CD14-positive monocyte (primary cell): Measurements from ENCODE around the gene TTLL7. TPM values are rescaled to one million over a fixed set of nuclear protein-coding genes. Genes with fewer than 3 reads are reported as not detected.

Experiments
- DNase-seq, 3 donors: peaks; one replicate each; pipeline ENCODE4 v3.0.0-alpha.2; 2011 to 2022
- H2AFZ ChIP-seq: 2 replicates; pipeline ENCODE4 v1.6.0; 2012; ENCODE audit warnings: mild to moderate bottlenecking, low read depth, low read length, inconsistent platforms; ENCODE audit not compliant: insufficient read depth, poor library complexity, severe bottlenecking
- H3K27ac ChIP-seq, 2 donors: 1 replicate in 1 of 2; 2 replicates in 1 of 2; pipeline ENCODE4 v1.5.1; 2012 to 2013; ENCODE audit warnings: low read length in 2 of 2, control low read depth in 1 of 2, inconsistent platforms in 1 of 2, low read depth in 1 of 2, mild to moderate bottlenecking in 1 of 2
- H3K27me3 ChIP-seq, 2 donors: one replicate each; pipeline versions ENCODE4 v1.6.0 to v1.6.1; 2011 to 2013; ENCODE audit warnings: low read length in 2 of 2; ENCODE audit not compliant: control insufficient read depth in 2 of 2, insufficient read depth in 2 of 2
- H3K36me3 ChIP-seq, 2 donors: replicated peaks in 1 of 2; 1 replicate in 1 of 2; 2 replicates in 1 of 2; pipeline versions ENCODE4 v1.5.1 to v1.6.1; 2012 to 2013; ENCODE audit warnings: low read length in 2 of 2, control low read depth in 1 of 2, inconsistent platforms in 1 of 2, mild to moderate bottlenecking in 1 of 2; ENCODE audit not compliant: insufficient read depth in 2 of 2, control insufficient read depth in 1 of 2
- H3K4me1 ChIP-seq, 2 donors: 1 replicate in 1 of 2; 2 replicates in 1 of 2; pipeline versions ENCODE4 v1.5.1 to v1.6.1; 2012 to 2013; ENCODE audit warnings: low read length in 2 of 2, control low read depth in 1 of 2, inconsistent platforms in 1 of 2, mild to moderate bottlenecking in 1 of 2, moderate library complexity in 1 of 2; ENCODE audit not compliant: insufficient read depth in 2 of 2, control insufficient read depth in 1 of 2
- H3K4me2 ChIP-seq: replicated peaks from 2 replicates; pipeline ENCODE3; 2012; ENCODE audit warnings: low read length, moderate library complexity, mild to moderate bottlenecking; ENCODE audit not compliant: poor library complexity, severe bottlenecking; ENCODE audit errors: extremely low read depth
- H3K4me3 ChIP-seq, 3 experiments: fragments of 200-600 bp in 1 of 3; sonication (generic) in 1 of 3; replicated peaks in 1 of 3; 1 replicate in 2 of 3; 2 replicates in 1 of 3; pipeline ENCODE4 v1.5.1; 2011 to 2013; ENCODE audit warnings: low read length in 3 of 3, mild to moderate bottlenecking in 3 of 3, control low read depth in 2 of 3, low read depth in 2 of 3, inconsistent platforms in 1 of 3, moderate library complexity in 1 of 3
- H3K79me2 ChIP-seq: 2 replicates; pipeline ENCODE4 v1.6.0; 2012; ENCODE audit warnings: mild to moderate bottlenecking, control low read depth, inconsistent platforms, low read length, moderate library complexity; ENCODE audit not compliant: insufficient read depth
- H3K9ac ChIP-seq: 2 replicates; pipeline ENCODE4 v1.6.0; 2017; ENCODE audit warnings: low read length, mild to moderate bottlenecking; ENCODE audit not compliant: insufficient read depth, poor library complexity, severe bottlenecking
- H3K9me3 ChIP-seq, 2 donors: replicated peaks in 1 of 2; 1 replicate in 1 of 2; 2 replicates in 1 of 2; pipeline versions ENCODE4 v1.5.1 to v1.6.1; 2012 to 2013; ENCODE audit warnings: low read length in 2 of 2, control low read depth in 1 of 2; ENCODE audit not compliant: control insufficient read depth in 1 of 2, insufficient read depth in 1 of 2
- H4K20me1 ChIP-seq: 2 replicates; pipeline ENCODE4 v1.6.0; 2012; ENCODE audit warnings: mild to moderate bottlenecking, low read length, control low read depth, moderate library complexity; ENCODE audit not compliant: insufficient read depth
- H3K27ac Mint-ChIP-seq, 7 donors: one replicate each; pipeline ENCODE4 v1.8.0; 2020; ENCODE audit warnings: mild to moderate bottlenecking in 7 of 7, mixed read lengths in 7 of 7, moderate library complexity in 6 of 7, inconsistent platforms in 2 of 7
- H3K27me3 Mint-ChIP-seq, 3 donors: one replicate each; pipeline ENCODE4 v1.8.0; 2021 to 2022; ENCODE audit warnings: low read depth in 3 of 3, mild to moderate bottlenecking in 3 of 3, mixed read lengths in 3 of 3, moderate library complexity in 3 of 3, inconsistent platforms in 1 of 3
- H3K36me3 Mint-ChIP-seq, 2 donors: one replicate each; pipeline ENCODE4 v1.8.0; 2020; ENCODE audit warnings: mixed read lengths in 2 of 2, inconsistent platforms in 1 of 2, mild to moderate bottlenecking in 1 of 2
- H3K4me1 Mint-ChIP-seq: one replicate; pipeline ENCODE4 v1.8.0; 2020; ENCODE audit warnings: mild to moderate bottlenecking, mixed read lengths
- H3K4me3 Mint-ChIP-seq, 2 donors: one replicate each; pipeline ENCODE4 v1.8.0; 2020; ENCODE audit warnings: mild to moderate bottlenecking in 2 of 2, mixed read lengths in 2 of 2, moderate library complexity in 1 of 2
- H3K9me3 Mint-ChIP-seq, 7 donors: one replicate each; pipeline ENCODE4 v1.8.0; 2020 to 2022; ENCODE audit warnings: mixed read lengths in 7 of 7, mild to moderate bottlenecking in 6 of 7, moderate library complexity in 6 of 7, inconsistent platforms in 2 of 7
- WGBS: methylation state at CpG from one replicate; pipeline ENCODE4 v1.1.5; 2013; ENCODE audit warnings: missing lambda C conversion rate; ENCODE audit not compliant: insufficient coverage; 5-methylcytosine and 5-hydroxymethylcytosine counted together
- intact Hi-C, 2 donors: fragments of 100-400 bp; cut with micrococcal nuclease; formaldehyde crosslinking; loops; one replicate each; pipeline versions ENCODE4 v1.15.0 to v1.15.1; 2023
- polyA plus RNA-seq, 3 donors: library from polyadenylated mRNA; depleted of rRNA in 1 of 3; unstranded in 2 of 3; stranded (reverse) in 1 of 3; fragments of 300-500 nt in 2 of 3; fragments of >200 nt in 1 of 3; fragmentation: Illumina TruSeq in 2 of 3; gene quantifications; 1 replicate in 2 of 3; 2 replicates in 1 of 3; pipeline ENCODE4 v1.2.3, GENCODE V29; 2012 to 2021
- TF ChIP-seq, protein P1 (sequence below): fragments of 200-600 bp; IDR thresholded peaks from one replicate; pipeline ENCODE4 v1.8.0; 2022; ENCODE audit warnings: antibody characterized with exemption, mild to moderate bottlenecking

The TTLL7 gene
- polyA plus RNA-seq, 3 donors = 0.12 to 0.69 TPM; not detected in 1

DNA sequence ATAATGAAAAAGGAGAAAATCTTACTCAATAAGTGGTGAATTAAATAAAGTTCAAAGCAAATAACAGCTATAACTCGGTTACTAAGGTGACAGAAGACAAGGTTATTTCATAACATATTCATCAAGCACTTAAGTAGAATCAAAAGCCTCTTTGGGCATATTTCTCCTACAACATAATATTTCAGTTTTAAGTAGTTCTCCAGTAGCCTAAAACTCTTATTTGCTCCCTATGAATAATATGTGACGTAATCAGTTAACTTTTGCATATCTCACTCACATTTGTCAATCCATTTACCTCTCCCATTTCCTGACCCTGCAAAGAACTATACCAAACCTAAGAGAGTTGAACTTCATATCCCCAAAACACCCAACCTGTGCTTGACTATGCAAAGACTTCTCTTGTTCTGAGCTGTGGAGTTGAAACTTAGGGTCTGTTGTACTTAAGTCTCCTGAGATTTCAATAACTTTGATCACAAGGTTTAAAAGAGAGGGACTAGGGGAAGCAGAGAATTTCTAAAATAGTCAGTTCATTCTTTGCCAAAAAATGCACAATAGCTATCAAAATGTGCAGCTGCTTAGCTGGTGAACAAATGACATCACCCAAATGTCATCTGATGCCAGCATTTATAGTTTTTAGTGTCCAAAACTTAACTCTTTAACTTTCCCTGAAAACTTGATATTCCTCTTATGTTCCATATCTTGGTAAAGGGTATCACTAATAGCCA, 37.2 kb downstream of the TTLL7 start:
- intact Hi-C loops = no loop called here
- Histone ChIP-seq H2AFZ (no peak overlapping the region), H3K9ac (no peak overlapping the region), H4K20me1 (no peaks in the 10 kb centered on the region), H3K4me2 (no peak overlapping the region), H3K36me3 (no peaks in the 10 kb centered on the region), H3K27ac (no peak overlapping the region), H3K79me2 (no peaks in the 10 kb centered on the region), H3K27me3 (no peaks in the 10 kb centered on the region), H3K4me1 (no peaks in the 10 kb centered on the region), H3K9me3 (no peaks in the 10 kb centered on the region), H3K4me3 (no peak overlapping the region)
- Mint-ChIP-seq H3K36me3 (no peaks in the 10 kb centered on the region), H3K4me3 (no peak overlapping the region), H3K9me3 (no peaks in the 10 kb centered on the region), H3K27me3 (no peaks in the 10 kb centered on the region), H3K4me1 (no peaks in the 10 kb centered on the region), H3K27ac (no peak overlapping the region)
- WGBS = no CpG with 5 or more reads among the region's 2 CpGs
- TF ChIP-seq, protein P1, sequence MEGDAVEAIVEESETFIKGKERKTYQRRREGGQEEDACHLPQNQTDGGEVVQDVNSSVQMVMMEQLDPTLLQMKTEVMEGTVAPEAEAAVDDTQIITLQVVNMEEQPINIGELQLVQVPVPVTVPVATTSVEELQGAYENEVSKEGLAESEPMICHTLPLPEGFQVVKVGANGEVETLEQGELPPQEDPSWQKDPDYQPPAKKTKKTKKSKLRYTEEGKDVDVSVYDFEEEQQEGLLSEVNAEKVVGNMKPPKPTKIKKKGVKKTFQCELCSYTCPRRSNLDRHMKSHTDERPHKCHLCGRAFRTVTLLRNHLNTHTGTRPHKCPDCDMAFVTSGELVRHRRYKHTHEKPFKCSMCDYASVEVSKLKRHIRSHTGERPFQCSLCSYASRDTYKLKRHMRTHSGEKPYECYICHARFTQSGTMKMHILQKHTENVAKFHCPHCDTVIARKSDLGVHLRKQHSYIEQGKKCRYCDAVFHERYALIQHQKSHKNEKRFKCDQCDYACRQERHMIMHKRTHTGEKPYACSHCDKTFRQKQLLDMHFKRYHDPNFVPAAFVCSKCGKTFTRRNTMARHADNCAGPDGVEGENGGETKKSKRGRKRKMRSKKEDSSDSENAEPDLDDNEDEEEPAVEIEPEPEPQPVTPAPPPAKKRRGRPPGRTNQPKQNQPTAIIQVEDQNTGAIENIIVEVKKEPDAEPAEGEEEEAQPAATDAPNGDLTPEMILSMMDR = no peak
- no peak for DNase-seq

DNA sequence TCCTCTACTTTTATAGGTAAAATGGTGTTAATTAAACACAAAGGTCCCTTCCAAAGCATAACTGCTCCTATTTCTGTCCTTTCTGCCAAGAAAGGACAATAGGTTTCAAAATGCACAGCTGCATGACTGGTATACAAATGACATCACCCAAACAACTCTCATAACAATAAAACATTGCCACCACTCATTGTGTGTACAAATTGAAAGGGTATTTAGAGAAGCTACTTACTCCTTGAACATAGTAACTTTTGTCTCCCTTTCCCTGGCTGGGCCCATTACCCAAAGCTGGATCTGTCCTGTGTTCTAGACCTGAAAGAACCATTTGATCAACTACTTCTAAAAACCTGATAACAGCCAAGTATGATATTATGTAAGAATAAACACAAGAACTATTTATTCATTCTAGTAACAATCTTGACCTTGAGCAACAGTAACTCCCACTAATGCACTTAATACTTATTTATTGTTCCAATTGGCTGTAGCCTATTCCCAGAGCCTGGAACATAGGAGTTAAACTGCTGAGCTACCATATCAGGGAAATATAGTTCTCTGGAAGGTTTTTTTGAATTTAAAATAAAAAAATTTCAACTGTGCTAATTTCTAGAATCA, 38.2 kb downstream of the TTLL7 start:
- Mint-ChIP-seq H3K9me3 (peaks cover 0 to under 1% (median 0%) of the 10 kb centered on the region in 7 donors), H3K36me3 (no peaks in the 10 kb centered on the region), H3K4me3 (no peak overlapping the region), H3K27ac (no peak overlapping the region), H3K27me3 (no peaks in the 10 kb centered on the region), H3K4me1 (no peaks in the 10 kb centered on the region)
- H3K4me1 ChIP-seq = no peaks in the 10 kb centered on the region
- no peak for DNase-seq
- H3K79me2 ChIP-seq = no peaks in the 10 kb centered on the region
- TF ChIP-seq, protein P1 = no peak
- H3K4me3 ChIP-seq = no peak overlapping the region
- no peak overlapping the region for H3K27ac ChIP-seq
- no peaks in the 10 kb centered on the region for H3K36me3 ChIP-seq
- H3K27me3 ChIP-seq = no peaks in the 10 kb centered on the region
- H4K20me1 ChIP-seq = no peaks in the 10 kb centered on the region
- H3K4me2 ChIP-seq = no peak overlapping the region
- intact Hi-C loops = no loop called here
- H2AFZ ChIP-seq = no peak overlapping the region
- no peak overlapping the region for H3K9ac ChIP-seq
- no peaks in the 10 kb centered on the region for H3K9me3 ChIP-seq
